GM19239 (cell line): ENCODE results near the gene MEOX2.

Source experiments
- DNase-seq: peaks from one replicate; pipeline ENCODE4 v3.0.0; 2011; ENCODE audit warnings: low spot score; ENCODE audit not compliant: insufficient read length
- FAIRE-seq: peaks from 2 replicates; lab custom pipeline; 2011; peaks lifted over from hg19 to GRCh38; lab: Jason Lieb, UNC

Gene MEOX2

GRCh38 chr7:15686295-15686956 is at the start of gene MEOX2:
MEOX2 (minus strand) TSS chr7:15686683; CDS start chr7:15686402, 281 bp downstream.
- DNase-seq (no peak), FAIRE-seq (no peak)

GRCh38 chr7:15729746-15730145 is 43.3 kb upstream of the MEOX2 start:
- FAIRE-seq, result no peak

GRCh38 chr7:15725051-15725450 is 38.6 kb upstream of the MEOX2 start:
- no peak for DNase-seq
- no peak for FAIRE-seq

More at GRCh38 chr7:15729746-15730145, 43.3 kb upstream of the MEOX2 start:
- DNase-seq, result no peak

- FAIRE-seq (no peak), DNase-seq (no peak)
Observed at GRCh38 chr7:15723841-15724240, 37.4 kb upstream of the MEOX2 start.

GRCh38 chr7:15720849-15721471 is 34.5 kb upstream of the MEOX2 start:
- peak; percentile 8 for FAIRE-seq

GRCh38 chr7:15719311-15719710 is 32.8 kb upstream of the MEOX2 start:
- no peak for DNase-seq
- no peak for FAIRE-seq

More at GRCh38 chr7:15720849-15721471, 34.5 kb upstream of the MEOX2 start:
- DNase-seq, result no peak

- DNase-seq, result no peak
- FAIRE-seq, result no peak
Observed at GRCh38 chr7:15715435-15715834, 29.0 kb upstream of the MEOX2 start.

GRCh38 chr7:15709978-15710377 is 23.5 kb upstream of the MEOX2 start:
- FAIRE-seq (no peak), DNase-seq (no peak)

GRCh38 chr7:15707570-15707969 is 21.1 kb upstream of the MEOX2 start:
- DNase-seq, result no peak
- FAIRE-seq, result no peak

- FAIRE-seq (no peak), DNase-seq (no peak)
Observed at GRCh38 chr7:15703732-15704131, 17.2 kb upstream of the MEOX2 start.

- no peak for FAIRE-seq
- DNase-seq, result no peak
Observed at GRCh38 chr7:15692501-15693020, 6.1 kb upstream of the MEOX2 start.

- FAIRE-seq (no peak), DNase-seq (no peak)
Observed at GRCh38 chr7:15688911-15689310, 2.4 kb upstream of the MEOX2 start.

GRCh38 chr7:15688279-15688626 is 1.8 kb upstream of the MEOX2 start:
- FAIRE-seq, result no peak
- DNase-seq, result no peak

GRCh38 chr7:15687546-15688278 is 1.2 kb upstream of the MEOX2 start:
- FAIRE-seq (no peak), DNase-seq (no peak)

GRCh38 chr7:15686957-15687545 is 568 bp upstream of the MEOX2 start:
- FAIRE-seq (no peak), DNase-seq (no peak)

- DNase-seq, result no peak
- FAIRE-seq, result no peak
Observed at GRCh38 chr7:15685358-15686294, 857 bp downstream of the MEOX2 start.

- no peak for DNase-seq
- no peak for FAIRE-seq
Observed at GRCh38 chr7:15684871-15685270, 1.6 kb downstream of the MEOX2 start.

- DNase-seq (no peak), FAIRE-seq (no peak)
Observed at GRCh38 chr7:15684111-15684800, 2.2 kb downstream of the MEOX2 start.

- FAIRE-seq (no peak), DNase-seq (no peak)
Observed at GRCh38 chr7:15682751-15683245, 3.7 kb downstream of the MEOX2 start.
